K562 (cell line): ENCODE results near the gene PPCDC. TPM values are rescaled to one million over a fixed set of nuclear protein-coding genes. Genes with fewer than 3 reads are reported as not detected.

Experiments
- ARID1B ChIP-seq: fragments of 450-650 bp; IDR thresholded peaks from 2 replicates; pipeline ENCODE4 v1.6.1; 2016; ENCODE audit warnings: antibody characterized with exemption, mild to moderate bottlenecking, inconsistent platforms
- CC2D1A ChIP-seq: fragments of 450-650 bp; IDR thresholded peaks from 2 replicates; pipeline ENCODE4 v1.6.1; 2017; ENCODE audit warnings: mild to moderate bottlenecking
- CHD2 ChIP-seq: IDR thresholded peaks from 2 replicates; pipeline ENCODE4 v1.6.1; 2011; ENCODE audit warnings: low read depth, low read length
- CXXC5 ChIP-seq: fragments of 250-450 bp; sonication (Bioruptor Pico); IDR thresholded peaks from 2 replicates; pipeline ENCODE4 v1.8.0; 2022; ENCODE audit warnings: inconsistent platforms, mild to moderate bottlenecking, moderate library complexity
- DPF2 ChIP-seq: fragments of 450-650 bp; IDR thresholded peaks from 2 replicates; pipeline ENCODE4 v1.6.1; 2016
- ELF1 ChIP-seq: fragments of 200-800 bp; sonication (Bioruptor generic); IDR thresholded peaks from 2 replicates; pipeline ENCODE4 v1.6.1; 2016; ENCODE audit warnings: missing genetic modification characterization, missing compliant biosample characterization
- HDAC3 ChIP-seq: fragments of 450-650 bp; IDR thresholded peaks from 2 replicates; pipeline ENCODE4 v1.6.1; 2018; ENCODE audit warnings: borderline replicate concordance, mild to moderate bottlenecking, moderate library complexity; ENCODE audit not compliant: partially characterized antibody
- KAT7 ChIP-seq: sonication (generic); formaldehyde crosslinking; IDR thresholded peaks from 2 replicates; pipeline ENCODE4 v1.8.0; 2022; ENCODE audit warnings: missing genetic modification reagents, mild to moderate bottlenecking, borderline replicate concordance
- MTA3 ChIP-seq: fragments of 450-650 bp; formaldehyde crosslinking; IDR thresholded peaks from 2 replicates; pipeline ENCODE4 v1.6.1; 2017; ENCODE audit warnings: mild to moderate bottlenecking, borderline replicate concordance
- TARDBP ChIP-seq: fragments of 450-650 bp; IDR thresholded peaks from 2 replicates; pipeline ENCODE4 v1.6.1; 2016
- TFAM ChIP-seq: fragments of 250-450 bp; sonication (Bioruptor Pico); conservative IDR thresholded peaks from 2 replicates; pipeline ENCODE4 v1.5.0; 2021; ENCODE audit warnings: mild to moderate bottlenecking, moderate library complexity
- TFE3 ChIP-seq: fragments of 450-650 bp; formaldehyde crosslinking; IDR thresholded peaks from 2 replicates; pipeline ENCODE4 v1.4.0; 2020; ENCODE audit warnings: mild to moderate bottlenecking, mixed read lengths
- THAP12 ChIP-seq: fragments of 250-450 bp; sonication (Bioruptor Pico); IDR thresholded peaks from 2 replicates; pipeline ENCODE4 v1.9.0; 2021; ENCODE audit warnings: mild to moderate bottlenecking, inconsistent platforms
- USF2 ChIP-seq: sonication (generic); formaldehyde crosslinking; IDR thresholded peaks from 2 replicates; pipeline ENCODE4 v1.5.0; 2020; ENCODE audit warnings: missing genetic modification reagents
- XRCC5 ChIP-seq: fragments of 200-400 bp; formaldehyde crosslinking; IDR thresholded peaks from 2 replicates; pipeline ENCODE4 v1.6.1; 2017; ENCODE audit warnings: low read depth, mild to moderate bottlenecking, low read length
- ZBTB49 ChIP-seq: sonication (generic); formaldehyde crosslinking; IDR thresholded peaks from 2 replicates; pipeline ENCODE4 v1.8.0; 2022; ENCODE audit warnings: missing genetic modification reagents, mild to moderate bottlenecking, borderline replicate concordance
- ZKSCAN8 ChIP-seq: fragments of 200-800 bp; sonication (Bioruptor generic); IDR thresholded peaks from 2 replicates; pipeline ENCODE4 v1.6.1; 2016; ENCODE audit warnings: missing genetic modification characterization, missing compliant biosample characterization
- ZNF436 ChIP-seq: fragments of 250-450, 450-650 bp; sonication (Bioruptor Pico); formaldehyde crosslinking; IDR thresholded peaks from 2 replicates; pipeline ENCODE4 v1.7.0; 2020; ENCODE audit warnings: mild to moderate bottlenecking
- ZNF717 ChIP-seq: fragments of 250-450 bp; sonication (Bioruptor Pico); IDR thresholded peaks from 2 replicates; pipeline ENCODE4 v1.5.0; 2021
- ZNF740 ChIP-seq, 3 experiments: fragments of 200-800 bp in 1 of 3; sonication (Bioruptor generic) in 1 of 3; sonication (generic) in 1 of 3; formaldehyde crosslinking in 1 of 3; IDR thresholded peaks; 2 replicates each; pipeline versions ENCODE4 v1.6.1 to v1.8.0; 2016 to 2022; ENCODE audit warnings: mild to moderate bottlenecking in 2 of 3, missing compliant biosample characterization in 2 of 3, missing genetic modification characterization in 2 of 3, missing genetic modification reagents in 1 of 3
- ZNF780A ChIP-seq: fragments of 250-450 bp; sonication (Bioruptor Pico); IDR thresholded peaks from 2 replicates; pipeline ENCODE4 v1.5.0; 2021; ENCODE audit warnings: mild to moderate bottlenecking
- polyA plus RNA-seq, 8 experiments: library from polyadenylated mRNA; depleted of rRNA in 4 of 8; stranded (reverse) in 5 of 8; unstranded in 3 of 8; fragments of >200 nt; fragmentation: Nextera tagmentation in 2 of 8; fragmentation: Illumina TruSeq in 1 of 8; extraction: Ambion mirVana in 2 of 8; extraction: Trizol in 1 of 8; gene quantifications; 2 replicates each; pipeline versions ENCODE4 v1.2.1 to v1.2.3, GENCODE V29; 2011 to 2014; ENCODE audit warnings: inconsistent platforms in 1 of 8, missing spikeins in 1 of 8
- total RNA-seq, 7 experiments: library from RNA; depleted of rRNA in 6 of 7; stranded (reverse); fragments of >200 nt in 6 of 7; fragmentation: Illumina TruSeq in 2 of 7; extraction: Trizol in 2 of 7; gene quantifications; 2 replicates each; pipeline versions ENCODE4 v1.2.1 to v1.2.3, GENCODE V29; 2011 to 2021; ENCODE audit warnings: low replicate concordance in 1 of 7

The PPCDC gene
- total and polyA plus RNA-seq, 9 of the 15 experiments (the other 6 are each of a cell fraction or from before 2014, with no cell fraction given) = 10.9 to 53.6 (median 16.7) TPM

- TF ChIP-seq ZBTB49 (CRISPR knock-in tag) (no peak), DPF2 (0 out of 2 replicates have a peak, but pooled peaks have one; percentile 14), CC2D1A (peak; percentile 89), ELF1 (tag) (no peak), TARDBP (no peak), TFAM (CRISPR knock-in tag) (no peak), ZNF717 (CRISPR knock-in tag) (no peak), MTA3 (peak; percentile 43; the same call in 1 of the 2 replicates), ARID1B (peak; percentile 60), ZNF780A (no peak), XRCC5 (peak; percentile 74; the same call in 1 of the 2 replicates), CHD2 (no peak), CXXC5 (CRISPR knock-in tag) (no peak), ZNF740 (CRISPR knock-in tag; IDR thresholded peaks at IDR 0.05) (no peak), ZNF740 (tag; IDR thresholded peaks at IDR 0.05) (no peak), HDAC3 (no peak), ZNF436 (CRISPR knock-in tag) (no peak), TFE3 (peak; percentile 68), KAT7 (CRISPR knock-in tag) (peak; percentile 81; the same call in 1 of the 2 replicates), THAP12 (CRISPR knock-in tag) (no peak), ZKSCAN8 (CRISPR knock-in tag) (no peak), USF2 (CRISPR knock-in tag) (peak; percentile 77)
Measured at GRCh38 chr15:75029378-75030022, 6.1 kb downstream of the PPCDC start (continued).
